Mesenchymal stem cell (in vitro differentiated cells and primary cell): ENCODE data around the gene PIAS4.
"Not testable (repeated sequence)": the region's sequence is repeated elsewhere in the genome, so short reads cannot be mapped to it uniquely, and the experiment has no call there.

Experiments used
- DNase-seq: peaks from one replicate; pipeline ENCODE4 v3.0.0-alpha.2; 2013
- H2AFZ ChIP-seq: one replicate; pipeline ENCODE4 v1.6.1; 2013; ENCODE audit warnings: low read depth, mild to moderate bottlenecking, control low read depth, inconsistent platforms, low read length, moderate library complexity
- H2AK5ac ChIP-seq: 2 replicates; pipeline ENCODE4 v1.6.1; 2013; ENCODE audit warnings: low read length, moderate library complexity, mild to moderate bottlenecking, inconsistent platforms; ENCODE audit not compliant: severe bottlenecking
- H2BK120ac ChIP-seq: one replicate; pipeline ENCODE4 v1.6.1; 2013; ENCODE audit warnings: low read depth, mild to moderate bottlenecking, inconsistent platforms, low read length, moderate library complexity
- H2BK12ac ChIP-seq, 2 experiments: one replicate each; pipeline ENCODE4 v1.6.1; 2013; ENCODE audit warnings: inconsistent platforms in 2 of 2, low read length in 2 of 2, mild to moderate bottlenecking in 2 of 2, moderate library complexity in 2 of 2, control low read depth in 1 of 2
- H2BK15ac ChIP-seq: one replicate; pipeline ENCODE4 v1.6.1; 2013; ENCODE audit warnings: mild to moderate bottlenecking, low read depth, inconsistent platforms; ENCODE audit not compliant: poor library complexity, severe bottlenecking
- H2BK5ac ChIP-seq: 2 replicates; pipeline ENCODE4 v1.6.1; 2013; ENCODE audit warnings: low read depth, mild to moderate bottlenecking, low read length, control low read depth, inconsistent platforms; ENCODE audit not compliant: poor library complexity, severe bottlenecking
- H3K14ac ChIP-seq, 2 experiments: one replicate each; pipeline ENCODE4 v1.6.1; 2013; ENCODE audit warnings: inconsistent platforms in 2 of 2, low read length in 2 of 2, control low read depth in 1 of 2, mild to moderate bottlenecking in 1 of 2, moderate library complexity in 1 of 2
- H3K18ac ChIP-seq, 2 experiments: one replicate each; pipeline ENCODE4 v1.6.1; 2013; ENCODE audit warnings: inconsistent platforms in 2 of 2, low read length in 2 of 2, control low read depth in 1 of 2, low read depth in 1 of 2, mild to moderate bottlenecking in 1 of 2
- H3K23ac ChIP-seq, 2 experiments: one replicate each; pipeline ENCODE4 v1.6.1; 2013; ENCODE audit warnings: inconsistent platforms in 2 of 2, low read length in 2 of 2, mild to moderate bottlenecking in 2 of 2, moderate library complexity in 2 of 2, control low read depth in 1 of 2
- H3K27ac ChIP-seq: 2 replicates; pipeline ENCODE4 v1.5.1; 2013; ENCODE audit warnings: mild to moderate bottlenecking, moderate library complexity, low read length, control low read depth, inconsistent platforms; ENCODE audit not compliant: poor library complexity, severe bottlenecking
- H3K27me3 ChIP-seq, 2 experiments: 2 replicates each; pipeline versions ENCODE4 v1.6.1 to v1.7.0; 2013; ENCODE audit warnings: low read length in 2 of 2, mild to moderate bottlenecking in 2 of 2, moderate library complexity in 2 of 2, control low read depth in 1 of 2, inconsistent platforms in 1 of 2; ENCODE audit not compliant: control insufficient read depth in 1 of 2, insufficient read depth in 1 of 2
- H3K36me3 ChIP-seq, 2 experiments: 2 replicates each; pipeline versions ENCODE4 v1.6.1 to v1.7.0; 2013; ENCODE audit warnings: low read length in 2 of 2, control low read depth in 1 of 2, inconsistent platforms in 1 of 2, low read depth in 1 of 2, mild to moderate bottlenecking in 1 of 2; ENCODE audit not compliant: insufficient read depth in 2 of 2, control insufficient read depth in 1 of 2
- H3K4ac ChIP-seq, 2 experiments: one replicate each; pipeline ENCODE4 v1.6.1; 2013; ENCODE audit warnings: inconsistent platforms in 2 of 2, low read length in 2 of 2, mild to moderate bottlenecking in 2 of 2, moderate library complexity in 2 of 2, control low read depth in 1 of 2, low read depth in 1 of 2
- H3K4me1 ChIP-seq: 2 replicates; pipeline ENCODE4 v1.6.1; 2013; ENCODE audit warnings: low read depth, low read length, control low read depth; ENCODE audit not compliant: control insufficient read depth, insufficient read depth
- H3K4me2 ChIP-seq: 2 replicates; pipeline ENCODE4 v1.6.1; 2013; ENCODE audit warnings: low read length, mild to moderate bottlenecking, inconsistent platforms; ENCODE audit not compliant: poor library complexity, severe bottlenecking
- H3K4me3 ChIP-seq, 2 experiments: 2 replicates each; pipeline versions ENCODE4 v1.5.1 to v1.7.0; 2013; ENCODE audit warnings: low read length in 2 of 2, mild to moderate bottlenecking in 2 of 2, control low read depth in 1 of 2, low read depth in 1 of 2; ENCODE audit not compliant: insufficient read depth in 1 of 2
- H3K79me1 ChIP-seq: replicated peaks from 2 replicates; pipeline ENCODE4 v1.6.1; 2013; ENCODE audit warnings: mild to moderate bottlenecking, control low read depth, low read length, inconsistent platforms; ENCODE audit not compliant: poor library complexity, severe bottlenecking
- H3K9ac ChIP-seq: 2 replicates; pipeline ENCODE4 v1.7.0; 2013; ENCODE audit warnings: mild to moderate bottlenecking, low read length, moderate library complexity
- H3K9me3 ChIP-seq: 2 replicates; pipeline ENCODE4 v1.7.0; 2013; ENCODE audit warnings: mild to moderate bottlenecking, low read length; ENCODE audit not compliant: control insufficient read depth
- H4K8ac ChIP-seq: one replicate; pipeline ENCODE4 v1.6.1; 2013; ENCODE audit warnings: inconsistent platforms, mild to moderate bottlenecking, low read length, moderate library complexity
- H4K91ac ChIP-seq: one replicate; pipeline ENCODE4 v1.6.1; 2013; ENCODE audit warnings: mild to moderate bottlenecking, low read length, inconsistent platforms
- WGBS: methylation state at CpG from one replicate; pipeline ENCODE4 v1.1.7; 2013; ENCODE audit warnings: mixed read lengths; 5-methylcytosine and 5-hydroxymethylcytosine counted together

PIAS4 gene

DNA sequence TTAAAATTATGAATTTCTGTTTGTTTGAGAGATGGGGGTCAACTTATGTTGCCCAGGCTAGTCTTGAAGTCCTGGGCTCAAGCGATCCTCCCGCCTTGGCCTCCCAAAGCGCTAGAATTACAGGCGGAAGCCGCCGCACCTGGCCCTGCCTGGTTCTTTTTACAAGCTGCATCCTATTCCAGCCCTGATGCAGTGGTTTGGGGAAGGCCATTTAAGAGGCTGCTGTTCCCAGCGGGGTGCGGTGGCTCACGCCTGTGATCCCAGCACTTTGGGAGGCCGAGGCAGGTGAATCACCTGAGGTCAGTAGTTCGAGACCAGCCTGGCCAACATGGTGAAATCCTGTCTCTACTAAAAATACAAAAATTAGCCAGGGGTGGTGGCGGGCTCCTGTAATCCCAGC is 39.6 kb upstream of the PIAS4 start:
- Histone ChIP-seq H2AK5ac (peak overlapping the region; percentile 31), H3K4me1 (peaks cover 27% of the 10 kb centered on the region), H3K4me3 (peak overlapping the region in 1 of 2 experiments; percentile 53), H3K36me3 (peaks cover 55 to 57% of the 10 kb centered on the region in 2 experiments), H3K9ac (peak overlapping the region; percentile 71), H3K79me1 (peaks cover 13% of the 10 kb centered on the region), H3K27ac (peak overlapping the region; percentile 75)
- H3K18ac ChIP-seq, H3K27me3 ChIP-seq, DNase-seq, H3K14ac ChIP-seq, H2BK15ac ChIP-seq, H2BK5ac ChIP-seq, H2BK12ac ChIP-seq, H2AFZ ChIP-seq, H3K4me2 ChIP-seq, H4K8ac ChIP-seq, H4K91ac ChIP-seq, H3K9me3 ChIP-seq, H3K23ac ChIP-seq, H2BK120ac ChIP-seq, H3K4ac ChIP-seq: not testable (repeated sequence)
- 84% methylated on average over 11 of the region's 12 CpGs for WGBS

DNA sequence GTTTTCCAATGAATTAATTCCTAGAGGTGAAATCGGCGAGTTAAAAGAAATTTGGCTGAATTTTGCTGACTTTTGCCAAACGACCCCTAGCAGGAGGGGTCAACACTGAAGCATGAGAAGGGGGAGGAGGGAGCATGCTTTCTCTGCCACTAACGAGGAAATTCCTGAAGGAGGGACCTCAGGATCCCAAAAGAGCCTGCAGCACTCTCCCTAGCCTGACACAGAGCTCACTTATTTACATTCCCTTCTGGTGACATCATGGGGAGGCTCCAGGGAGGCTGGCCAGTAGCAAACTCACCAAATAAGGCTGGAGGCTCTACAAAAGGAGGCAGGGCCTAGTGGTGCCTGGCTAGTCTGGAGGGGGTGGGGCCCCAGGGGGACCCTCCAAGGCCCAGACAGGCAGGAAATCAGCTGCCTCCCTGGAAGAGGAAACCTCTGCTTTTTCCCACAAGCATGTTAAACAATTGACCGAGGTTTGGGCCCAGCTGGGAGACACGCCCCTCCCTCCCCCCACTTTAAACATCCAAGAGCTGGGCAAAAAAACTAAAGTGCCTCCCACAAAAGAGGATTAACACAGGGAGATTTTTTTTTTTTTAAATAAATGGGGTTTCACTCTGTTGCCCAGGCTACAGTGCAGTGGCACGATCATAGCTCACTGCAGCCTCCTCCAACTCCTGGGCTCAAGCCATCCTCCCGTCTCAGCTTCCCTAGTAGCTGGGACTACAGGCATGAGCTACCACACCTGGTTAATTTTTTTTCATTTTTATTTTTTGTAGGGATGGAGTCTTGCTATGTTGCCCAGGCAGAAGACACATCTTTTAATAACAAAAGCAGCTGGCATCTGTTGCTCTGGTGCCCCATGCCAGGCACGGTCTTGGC is 38.7 kb upstream of the PIAS4 start:
- Histone ChIP-seq H3K79me1 (peaks cover 7% of the 10 kb centered on the region), H2BK12ac (peak overlapping the region in 1 of 2 experiments; percentile 86), H3K4me2 (peak overlapping the region; percentile 92), H3K27me3 (no peaks in the 10 kb centered on the region), H3K4me3 (peak overlapping the region in 1 of 2 experiments; percentile 79), H2BK5ac (peak overlapping the region; percentile 93), H3K4ac (peak overlapping the region; percentile 73 to 91), H3K9me3 (no peaks in the 10 kb centered on the region), H2BK120ac (peak overlapping the region; percentile 54), H3K14ac (peak overlapping the region; percentile 28 to 41), H3K18ac (peak overlapping the region; percentile 52 to 89), H3K36me3 (peaks cover 47 to 49% of the 10 kb centered on the region in 2 experiments), H4K8ac (no peak overlapping the region), H2BK15ac (peak overlapping the region; percentile 13), H3K9ac (peak overlapping the region; percentile 89), H3K4me1 (peaks cover 27% of the 10 kb centered on the region), H2AK5ac (peak overlapping the region; percentile 99), H3K27ac (peak overlapping the region; percentile 100), H3K23ac (no peak overlapping the region), H4K91ac (peak overlapping the region; percentile 30), H2AFZ (no peak overlapping the region)
- 7% methylated on average over 6 of the region's 9 CpGs for WGBS
- DNase-seq = peak; percentile 100

DNA sequence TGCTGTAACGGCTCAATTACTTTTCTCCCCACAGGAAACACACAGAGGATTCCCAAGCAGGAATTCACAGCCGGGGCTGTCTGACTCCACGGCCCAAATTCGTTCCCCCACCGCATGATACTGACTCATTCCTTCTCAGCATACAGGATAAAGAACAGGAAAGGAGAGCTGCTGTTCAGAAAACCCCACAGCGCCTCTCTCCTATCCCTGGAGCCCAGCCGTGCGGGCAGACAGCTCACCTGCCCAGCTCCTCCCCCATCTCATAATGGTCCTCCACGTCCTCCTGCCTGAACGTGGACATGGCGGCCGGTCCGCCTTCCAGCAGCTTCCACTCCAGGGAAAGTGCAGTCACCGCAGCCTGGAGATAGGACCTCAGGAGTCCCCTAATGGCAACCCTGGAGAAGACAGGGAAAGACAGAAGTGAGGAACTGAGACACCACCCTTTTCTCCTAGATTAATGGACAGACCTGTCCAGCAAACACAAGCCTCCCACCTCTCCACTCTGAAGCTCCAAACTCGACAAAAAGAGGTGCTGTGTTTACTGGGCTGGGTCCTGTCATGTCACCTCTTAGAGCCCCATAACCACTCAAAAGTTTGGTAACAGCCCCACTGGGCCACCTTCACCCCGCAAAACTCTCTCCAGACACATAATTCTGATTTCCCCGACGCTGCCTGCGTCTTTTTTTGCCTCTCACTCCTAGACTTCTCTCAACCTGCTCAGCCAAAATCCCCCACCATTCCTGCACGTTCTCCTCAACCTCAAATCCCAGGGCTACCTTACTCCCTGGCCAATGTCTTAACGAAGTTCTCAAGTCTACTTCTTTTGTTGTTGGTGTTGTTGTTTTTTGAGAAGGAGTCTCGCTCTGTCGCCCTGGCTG is 37.9 kb upstream of the PIAS4 start:
- peaks cover 40% of the 10 kb centered on the region in 2 experiments for H3K36me3 ChIP-seq

More for the DNA sequence above, 37.9 kb upstream of the PIAS4 start:
- Histone ChIP-seq H3K9ac (peak overlapping the region; percentile 89), H2AFZ (no peak overlapping the region), H3K14ac (peak overlapping the region; percentile 28 to 98), H3K4me3 (peak overlapping the region; percentile 79 to 97), H2BK5ac (peak overlapping the region; percentile 93), H3K4me1 (peaks cover 27% of the 10 kb centered on the region), H3K18ac (peak overlapping the region; percentile 52 to 95), H4K8ac (no peak overlapping the region), H3K23ac (no peak overlapping the region), H2BK120ac (peak overlapping the region; percentile 54), H4K91ac (peak overlapping the region; percentile 30), H3K27ac (peak overlapping the region; percentile 100), H2AK5ac (peak overlapping the region; percentile 99), H3K27me3 (no peaks in the 10 kb centered on the region), H3K4me2 (peak overlapping the region; percentile 92), H2BK15ac (peak overlapping the region; percentile 13), H3K9me3 (no peaks in the 10 kb centered on the region), H2BK12ac (peak overlapping the region; percentile 78 to 86), H3K4ac (peak overlapping the region; percentile 73 to 91), H3K79me1 (peaks cover under 1% of the 10 kb centered on the region)
- peak; percentile 87 for DNase-seq
- WGBS = 2% methylated on average over 21 of the region's 23 CpGs
